ENCODE measurements around the gene LYPD6B.

The LYPD6B gene

GRCh38 chr2:149015501-149015900, 23.0 kb upstream of the LYPD6B start:
- DNase-seq = no peak

DNA sequence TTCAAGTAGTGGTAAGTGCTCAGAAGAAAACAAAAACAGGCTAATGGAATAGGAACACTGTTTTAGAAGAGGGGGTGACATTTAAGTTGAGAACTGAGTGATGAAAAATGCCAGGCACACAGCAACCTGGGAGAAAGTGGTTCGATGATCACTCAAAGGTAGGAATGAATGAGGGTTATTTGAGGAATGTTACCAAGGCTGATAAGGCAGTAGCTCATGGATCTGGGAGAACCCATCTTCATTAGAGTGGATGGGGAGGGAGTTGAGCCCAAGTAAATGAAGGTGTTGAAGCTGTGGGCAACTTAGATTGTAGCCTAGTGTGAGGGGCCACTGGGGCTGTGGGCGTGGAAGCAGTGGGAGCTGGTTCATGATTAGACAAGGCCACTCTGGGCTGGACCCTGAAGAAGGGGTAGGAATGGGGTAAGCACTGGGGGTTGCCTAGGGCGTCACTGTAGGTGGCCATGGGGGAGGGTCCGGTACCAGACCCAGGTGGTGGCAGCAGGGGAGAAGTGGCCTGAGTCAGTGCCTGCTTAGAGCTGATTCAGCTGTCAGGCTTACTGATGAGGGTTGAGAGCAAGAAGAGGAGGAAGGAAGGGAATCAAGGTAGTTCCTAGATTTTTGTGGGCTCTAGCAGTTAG, 22.5 kb upstream of the LYPD6B start:
- DNase-seq = no peak

DNA sequence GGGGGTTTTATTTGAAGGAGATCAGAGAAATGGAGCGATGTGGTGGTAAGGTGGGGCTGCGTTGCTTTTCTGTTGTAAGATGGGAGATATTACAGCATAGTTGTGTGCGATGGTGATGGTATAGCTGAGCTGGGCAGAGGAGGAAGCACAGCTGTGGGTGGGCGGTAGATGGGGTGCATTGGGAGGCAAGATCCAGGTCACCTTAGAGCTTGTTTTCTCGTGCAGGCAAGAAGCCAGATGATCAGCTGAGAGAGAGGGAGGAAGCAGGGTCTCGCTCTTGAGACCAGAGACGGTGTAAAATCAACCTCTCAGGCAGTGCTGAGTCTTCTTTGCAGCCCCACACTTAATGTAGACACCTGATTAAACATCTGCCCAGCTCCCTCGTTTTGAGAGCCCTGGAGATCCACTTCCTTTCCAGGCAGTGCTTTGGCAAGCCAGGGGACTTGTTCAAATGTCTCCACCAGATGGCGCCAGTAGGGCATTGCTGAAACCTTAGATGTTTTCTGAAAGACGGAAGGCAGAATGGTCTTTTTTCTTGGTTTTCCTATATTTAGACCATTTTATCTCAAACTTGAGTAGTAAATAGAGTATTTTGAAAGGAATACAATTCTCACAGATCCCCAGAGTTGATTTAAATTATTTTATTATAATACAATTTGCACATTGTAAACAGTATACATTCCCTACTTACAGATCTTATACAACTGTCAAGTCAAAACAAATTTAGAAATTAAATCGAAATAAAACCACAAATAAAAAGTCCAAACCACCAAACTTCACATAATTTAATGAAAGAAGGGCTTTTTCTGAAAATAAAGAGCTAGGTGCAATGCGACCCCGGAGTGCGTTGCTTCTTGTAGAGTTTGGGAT, 21.1 kb upstream of the LYPD6B start:
- peak; percentile 69 for DNase-seq

DNA sequence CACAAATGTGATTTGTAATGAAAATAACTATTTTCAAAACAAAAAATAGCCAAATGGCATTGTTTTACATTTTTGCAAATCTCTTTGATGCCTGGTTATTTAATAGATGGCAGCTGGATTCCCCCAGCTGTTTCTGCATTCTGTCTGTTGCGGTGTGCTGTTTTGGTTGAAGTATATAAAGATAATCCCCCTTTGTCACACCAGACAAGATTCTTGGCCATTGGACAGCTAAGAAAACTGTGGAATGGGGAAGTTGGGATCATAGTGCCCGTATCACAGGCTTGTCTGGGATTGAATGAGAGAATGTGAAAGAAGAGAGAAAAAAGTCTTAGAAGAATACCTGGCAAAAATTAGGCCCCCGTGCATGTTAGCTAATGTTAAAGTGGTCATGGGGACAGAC, 19.5 kb upstream of the LYPD6B start:
- no peak for DNase-seq

DNA sequence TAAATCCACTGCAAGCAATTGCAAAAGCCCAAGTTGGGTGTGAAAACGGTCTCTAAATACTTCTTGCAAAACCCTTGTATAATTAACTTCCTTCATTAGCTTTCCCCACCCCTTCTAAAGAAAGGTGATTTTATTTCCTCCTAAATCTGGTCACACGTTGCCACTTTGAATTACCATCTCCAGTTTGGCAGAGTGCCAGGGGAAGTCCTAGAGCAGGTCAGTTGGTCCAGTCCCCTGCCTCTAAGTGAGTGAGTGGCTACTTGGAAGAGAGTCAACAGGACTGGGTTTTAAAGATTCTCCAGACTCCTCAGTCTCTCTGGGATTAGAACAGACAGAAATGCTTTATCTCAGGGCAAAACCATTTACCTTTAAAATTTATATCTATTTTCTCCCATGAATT, 18.7 kb upstream of the LYPD6B start:
- no peak for DNase-seq

GRCh38 chr2:149020432-149020851, 18.1 kb upstream of the LYPD6B start:
- DNase-seq = no peak

DNA sequence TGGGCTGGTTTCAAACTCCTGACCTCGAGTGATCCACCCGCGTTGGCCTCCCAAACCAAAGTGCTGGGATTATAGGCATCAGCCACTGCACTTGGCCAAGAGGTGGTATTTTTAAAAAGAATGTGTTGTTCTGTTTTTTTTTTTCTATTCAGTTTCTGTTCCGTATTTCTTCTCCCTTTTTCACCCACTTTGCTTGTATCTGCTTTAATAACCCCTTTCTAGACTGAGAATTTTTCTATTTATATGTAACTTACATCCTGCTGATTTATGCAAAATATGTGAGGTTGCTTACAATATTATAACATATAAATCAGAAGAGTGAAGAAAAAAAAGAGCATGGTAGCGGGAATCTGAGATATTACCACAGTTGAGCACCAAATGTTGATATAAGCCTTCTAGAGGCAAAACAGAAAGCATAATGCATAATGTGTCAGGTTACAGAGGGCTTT, 17.2 kb upstream of the LYPD6B start:
- no peak for DNase-seq

DNA sequence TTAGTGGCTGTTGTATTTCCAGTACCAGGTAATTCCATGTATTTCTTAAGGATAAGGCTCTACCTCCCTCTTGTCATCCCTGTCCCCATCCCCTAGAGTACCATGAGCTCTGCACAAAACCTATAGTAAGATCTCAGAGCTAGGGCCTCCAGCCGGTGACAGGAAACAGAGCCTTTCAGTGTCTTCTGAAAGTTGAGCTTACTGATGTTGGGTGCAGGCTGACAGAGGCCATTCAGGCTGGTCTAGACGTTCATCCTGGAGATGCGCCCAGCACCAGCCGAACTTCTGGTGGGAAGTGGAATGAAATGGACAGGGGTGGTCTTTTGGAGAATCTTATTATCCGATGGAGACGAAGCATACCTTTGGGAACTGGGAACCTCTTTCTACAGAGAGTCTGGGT, 16.7 kb upstream of the LYPD6B start:
- DNase-seq = no peak

DNA sequence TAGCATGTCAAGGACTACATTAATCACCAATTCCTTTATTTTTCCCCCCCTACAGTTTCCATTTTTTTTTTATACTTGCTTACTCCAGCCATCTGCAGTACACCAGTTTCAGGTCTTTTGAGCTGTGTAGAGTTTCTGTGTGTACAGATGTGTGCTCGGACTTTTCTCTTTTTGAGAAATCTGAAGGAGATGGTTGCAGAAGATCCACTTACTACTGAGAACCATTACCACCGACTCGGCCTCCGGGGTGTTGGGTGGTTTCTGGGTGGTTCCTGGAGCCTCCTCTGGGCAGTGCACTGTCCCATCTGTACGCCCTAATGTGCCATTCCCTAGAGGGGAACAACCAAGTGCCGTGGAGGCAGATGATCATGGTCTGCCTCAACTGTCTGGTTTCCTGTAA, 15.4 kb upstream of the LYPD6B start:
- DNase-seq = no peak

DNA sequence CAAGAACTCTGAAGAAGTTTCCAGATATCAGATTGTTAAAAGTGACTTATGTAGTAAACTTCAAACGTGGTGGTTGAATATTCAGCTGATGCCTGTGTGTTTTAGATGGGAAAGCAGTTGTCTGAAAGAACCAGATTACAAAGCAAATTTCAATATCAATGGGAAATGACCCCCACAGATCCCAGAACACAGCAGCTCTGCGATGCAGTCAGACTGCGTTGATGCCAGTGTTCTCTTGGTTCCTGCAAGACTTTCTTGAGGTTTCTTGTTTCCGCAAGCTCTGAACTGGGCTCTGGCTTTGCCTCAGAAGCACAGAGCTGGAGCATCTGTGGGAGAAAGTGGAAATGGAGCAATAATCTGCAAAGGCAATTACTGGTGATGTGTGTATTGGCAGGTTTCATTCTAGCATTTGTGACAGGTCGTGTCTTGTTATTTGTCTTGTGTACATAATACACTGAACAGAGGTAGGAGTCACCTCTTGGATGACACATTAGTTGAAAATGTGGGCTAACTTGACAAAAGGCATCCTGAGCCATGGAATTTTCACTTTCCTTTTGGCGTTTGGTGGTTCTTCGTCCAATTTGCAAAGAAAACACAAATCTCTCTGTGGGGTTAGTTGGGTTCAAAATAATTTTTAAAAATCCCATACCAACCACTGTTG, 10.8 kb upstream of the LYPD6B start:
- no peak for DNase-seq

DNA sequence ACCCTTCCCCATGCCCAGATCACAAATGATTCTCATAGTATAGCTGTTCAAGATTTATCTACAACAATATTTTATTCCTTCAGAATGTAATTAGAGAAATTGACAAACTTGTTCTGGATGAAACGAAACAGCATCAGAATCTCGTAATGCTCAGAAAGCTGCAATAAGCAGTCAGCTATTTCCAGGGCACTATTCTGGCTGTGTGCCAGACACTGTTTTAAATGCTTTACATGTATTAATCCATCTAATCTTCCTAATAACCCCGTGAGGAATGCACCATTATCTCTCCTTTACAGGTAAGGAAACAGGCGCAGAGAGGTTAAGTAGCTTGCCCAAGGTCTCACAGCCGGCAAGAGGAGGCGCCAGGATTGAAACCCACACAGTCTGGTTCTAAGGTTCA, 10.1 kb upstream of the LYPD6B start:
- no peak for DNase-seq

- no peak for DNase-seq
Measured at GRCh38 chr2:149028891-149029290, 9.6 kb upstream of the LYPD6B start.

- no peak for DNase-seq
Measured at GRCh38 chr2:149029307-149029965, 9.1 kb upstream of the LYPD6B start.

- DNase-seq = no peak
Measured at GRCh38 chr2:149031396-149031795, 7.1 kb upstream of the LYPD6B start.

GRCh38 chr2:149033716-149034115, 4.8 kb upstream of the LYPD6B start:
- DNase-seq = no peak

GRCh38 chr2:149034406-149034805, 4.1 kb upstream of the LYPD6B start:
- no peak for DNase-seq

GRCh38 chr2:149036507-149037293, 1.8 kb upstream of the LYPD6B start:
- no peak for DNase-seq

DNA sequence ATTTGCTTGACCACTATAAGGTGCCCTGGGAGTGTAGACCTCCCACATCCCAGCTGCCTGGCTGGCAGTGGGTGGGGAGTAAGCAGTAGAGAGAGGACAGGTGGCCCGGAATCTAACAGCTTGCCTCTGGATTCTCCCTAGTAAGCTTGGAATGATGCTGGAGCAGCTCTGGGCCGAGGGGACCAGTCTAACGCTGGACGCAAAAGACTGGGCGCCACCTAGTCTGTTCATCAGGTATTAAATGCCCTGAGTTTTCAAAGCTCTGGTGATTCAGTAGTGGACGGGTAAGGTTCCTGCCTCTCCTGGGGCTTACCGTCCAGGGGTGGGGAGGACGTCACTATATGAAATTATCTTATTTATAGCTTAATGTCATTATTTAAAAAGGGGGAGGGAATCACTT, 648 bp upstream of the LYPD6B start:
- no peak for DNase-seq

GRCh38 chr2:149039213-149039724, 770 bp downstream of the LYPD6B start:
- no peak for DNase-seq

DNA sequence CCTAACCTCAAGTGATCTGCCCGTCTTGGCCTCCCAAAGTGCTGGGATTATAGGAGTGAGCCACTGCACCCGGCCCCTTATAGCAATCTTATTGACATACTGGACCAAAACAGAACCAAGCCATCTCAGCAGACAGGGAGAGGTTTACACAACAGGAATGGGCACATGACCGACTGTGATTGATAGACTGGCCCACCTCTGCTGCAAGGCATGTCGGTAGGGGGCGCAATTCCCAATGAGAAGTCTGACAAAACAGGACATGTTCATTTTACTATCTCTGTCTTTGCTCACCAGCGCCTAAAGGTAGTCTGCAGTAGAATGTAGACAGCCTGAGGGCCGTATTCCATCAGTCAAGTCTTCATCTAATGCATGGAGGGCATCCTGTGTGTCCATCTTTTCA, 2.0 kb downstream of the LYPD6B start:
- peak; percentile 47 for DNase-seq

GRCh38 chr2:149041482-149041881, 3.0 kb downstream of the LYPD6B start:
- no peak for DNase-seq

DNA sequence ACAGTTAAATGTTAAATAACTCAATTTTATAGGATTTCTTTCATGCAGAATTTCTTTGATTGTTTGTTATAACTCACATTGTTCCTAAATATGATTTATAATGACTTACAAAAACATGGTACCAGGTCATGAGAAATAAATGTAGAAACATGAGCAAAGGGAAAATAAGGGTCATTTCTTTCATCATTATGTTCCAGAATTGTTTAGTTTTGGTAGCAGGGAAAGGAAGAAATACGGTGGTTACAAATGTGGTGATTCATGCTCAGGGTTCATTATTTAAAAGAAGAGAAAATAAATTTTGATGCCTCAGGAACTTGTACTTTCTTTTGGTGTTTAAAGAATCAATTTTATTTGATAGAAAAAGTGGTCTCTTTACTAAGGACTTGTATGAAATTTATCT, 4.4 kb downstream of the LYPD6B start:
- DNase-seq = no peak

Measured in CD4-positive, alpha-beta T cell treated with Interleukin-10 for 1 hour (primary cell).